WTC11 (cell line): ENCODE measurements around the gene SPRED1. TPM values are rescaled to one million over a fixed set of nuclear protein-coding genes. Genes with fewer than 3 reads are reported as not detected.

Source experiments
- ATAC-seq: fragments of 200-7000 bp; cut with Tn5 transposase; 2 replicates; pipeline ENCODE4 v1.10.0; 2021; ENCODE audit warnings: mild to moderate bottlenecking, moderate library complexity
- CTCF ChIA-PET: fragments of 300-600 bp; sonication (Branson Sonifier 250); formaldehyde crosslinking; loops from one replicate; lab custom pipeline; 2021; ENCODE audit warnings: antibody characterized with exemption; lab: Charles Lee
- POLR2A ChIA-PET: fragments of 350-600 bp; sonication (Branson Sonifier 250); formaldehyde crosslinking; loops from one replicate; lab custom pipeline; 2021; ENCODE audit warnings: antibody characterized with exemption; lab: Charles Lee
- DNase-seq: peaks from one replicate; pipeline ENCODE4 v3.0.0; 2021; ENCODE audit warnings: low spot score
- H3K27ac Mint-ChIP-seq: 2 replicates; pipeline ENCODE4 v1.8.0; 2021; ENCODE audit warnings: mixed read lengths
- H3K27me3 Mint-ChIP-seq: 2 replicates; pipeline ENCODE4 v1.8.0; 2021; ENCODE audit warnings: low read depth, mild to moderate bottlenecking, moderate library complexity, mixed read lengths
- H3K36me3 Mint-ChIP-seq: 2 replicates; pipeline ENCODE4 v1.8.0; 2021; ENCODE audit warnings: mixed read lengths
- H3K4me1 Mint-ChIP-seq: 2 replicates; pipeline ENCODE4 v1.8.0; 2022; ENCODE audit warnings: mixed read lengths
- H3K4me3 Mint-ChIP-seq: 2 replicates; pipeline ENCODE4 v1.8.0; 2021; ENCODE audit warnings: mild to moderate bottlenecking, moderate library complexity, mixed read lengths
- H3K9me3 Mint-ChIP-seq: 2 replicates; pipeline ENCODE4 v1.8.0; 2021; ENCODE audit warnings: mixed read lengths
- CBFB ChIP-seq: sonication (generic); formaldehyde crosslinking; IDR thresholded peaks from 2 replicates; pipeline ENCODE4 v1.8.1; 2022; ENCODE audit warnings: mild to moderate bottlenecking, low read depth, missing genetic modification reagents
- CREM ChIP-seq: sonication (generic); formaldehyde crosslinking; IDR thresholded peaks from 2 replicates; pipeline ENCODE4 v1.8.1; 2022; ENCODE audit warnings: mild to moderate bottlenecking, missing genetic modification reagents, moderate library complexity
- ETV6 ChIP-seq: sonication (generic); formaldehyde crosslinking; IDR thresholded peaks from 2 replicates; pipeline ENCODE4 v1.8.1; 2022; ENCODE audit warnings: mild to moderate bottlenecking, missing genetic modification reagents
- FOXJ3 ChIP-seq: sonication (generic); formaldehyde crosslinking; IDR thresholded peaks from 2 replicates; pipeline ENCODE4 v1.9.0; 2021; ENCODE audit warnings: missing genetic modification reagents, mild to moderate bottlenecking, borderline replicate concordance
- GRHL2 ChIP-seq: fragments of 250-450 bp; sonication (Bioruptor Pico); IDR thresholded peaks from 2 replicates; pipeline ENCODE4 v1.8.0; 2022; ENCODE audit warnings: mild to moderate bottlenecking, moderate library complexity; ENCODE audit not compliant: insufficient replicate concordance, severe bottlenecking
- JUN ChIP-seq: sonication (generic); formaldehyde crosslinking; IDR thresholded peaks from 2 replicates; pipeline ENCODE4 v1.8.0; 2023; ENCODE audit warnings: mild to moderate bottlenecking, missing genetic modification reagents
- MAX ChIP-seq: sonication (generic); formaldehyde crosslinking; IDR thresholded peaks from 2 replicates; pipeline ENCODE4 v1.8.0; 2022; ENCODE audit warnings: mild to moderate bottlenecking, missing genetic modification reagents
- MXD4 ChIP-seq: fragments of 250-450 bp; sonication (Bioruptor Pico); IDR thresholded peaks from 2 replicates; pipeline ENCODE4 v1.8.0; 2021; ENCODE audit warnings: mild to moderate bottlenecking, moderate library complexity, borderline replicate concordance
- MYBL2 ChIP-seq: sonication (generic); formaldehyde crosslinking; IDR thresholded peaks from 2 replicates; pipeline ENCODE4 v1.8.1; 2023; ENCODE audit warnings: mild to moderate bottlenecking, moderate library complexity, missing genetic modification reagents
- NFYB ChIP-seq: sonication (generic); formaldehyde crosslinking; conservative IDR thresholded peaks from 2 replicates; pipeline ENCODE4 v1.8.0; 2022; ENCODE audit warnings: low read depth, missing genetic modification reagents
- NR1H2 ChIP-seq: sonication (generic); formaldehyde crosslinking; IDR thresholded peaks from 2 replicates; pipeline ENCODE4 v1.9.0; 2021; ENCODE audit warnings: mild to moderate bottlenecking, moderate library complexity, missing genetic modification reagents
- NR3C1 ChIP-seq: sonication (generic); formaldehyde crosslinking; conservative IDR thresholded peaks from 2 replicates; pipeline ENCODE4 v1.8.1; 2023; ENCODE audit warnings: low read depth, mild to moderate bottlenecking, missing genetic modification reagents
- PREB ChIP-seq: sonication (generic); formaldehyde crosslinking; IDR thresholded peaks from 2 replicates; pipeline ENCODE4 v1.8.1; 2022; ENCODE audit warnings: mild to moderate bottlenecking, missing genetic modification reagents, moderate library complexity, borderline replicate concordance
- RORB ChIP-seq: fragments of 250-450 bp; sonication (Bioruptor Pico); IDR thresholded peaks from 2 replicates; pipeline ENCODE4 v1.9.0; 2021; ENCODE audit warnings: mild to moderate bottlenecking
- SMAD3 ChIP-seq: sonication (generic); formaldehyde crosslinking; IDR thresholded peaks from 2 replicates; pipeline ENCODE4 v1.8.0; 2022; ENCODE audit warnings: missing genetic modification reagents, mild to moderate bottlenecking, borderline replicate concordance
- SMAD4 ChIP-seq: sonication (generic); formaldehyde crosslinking; IDR thresholded peaks from 2 replicates; pipeline ENCODE4 v1.8.0; 2022; ENCODE audit warnings: mild to moderate bottlenecking, missing genetic modification reagents
- STAT6 ChIP-seq: sonication (generic); formaldehyde crosslinking; conservative IDR thresholded peaks from 2 replicates; pipeline ENCODE4 v1.8.1; 2023; ENCODE audit warnings: mild to moderate bottlenecking, low read depth, missing genetic modification reagents, moderate library complexity
- ZBTB43 ChIP-seq: sonication (generic); formaldehyde crosslinking; IDR thresholded peaks from 2 replicates; pipeline ENCODE4 v1.8.1; 2023; ENCODE audit warnings: mild to moderate bottlenecking, missing genetic modification reagents
- ZNF425 ChIP-seq: fragments of 250-450 bp; sonication (Bioruptor Pico); conservative IDR thresholded peaks from 2 replicates; pipeline ENCODE4 v1.9.0; 2021; ENCODE audit warnings: mild to moderate bottlenecking
- total RNA-seq: library from RNA; stranded (reverse); gene quantifications from 3 replicates; pipeline ENCODE4 v1.2.3, GENCODE V29; 2021

The SPRED1 gene
- total RNA-seq, 1 experiment from 2014 or later: 35.9 TPM

GRCh38 chr15:38224486-38224885, 28.1 kb upstream of the SPRED1 start:
- Mint-ChIP-seq H3K27ac (no peak overlapping the region), H3K9me3 (no peaks in the 10 kb centered on the region), H3K4me3 (no peak overlapping the region), H3K27me3 (no peaks in the 10 kb centered on the region; the same call in 1 of the 2 replicates), H3K36me3 (no peaks in the 10 kb centered on the region), H3K4me1 (peaks cover 14% of the 10 kb centered on the region)
- no peak for ATAC-seq
- no peak for DNase-seq
- TF ChIP-seq SMAD4 (CRISPR knock-in tag): no peak
- no peak for TF ChIP-seq ZBTB43
- no peak for TF ChIP-seq CREM (CRISPR knock-in tag)
- no peak for TF ChIP-seq SMAD3 (CRISPR knock-in tag)
- no peak for TF ChIP-seq CBFB (CRISPR knock-in tag)
- TF ChIP-seq MXD4: no peak
- POLR2A ChIA-PET: no interaction called here
- CTCF ChIA-PET: interaction anchor here (1.1 to 1.3 kb wide), 2 partner anchors 36 to 228 kb away, joined by 3 to 4 read pairs; no protein-coding TSS in a partner anchor

GRCh38 chr15:38225381-38225780, 27.3 kb upstream of the SPRED1 start:
- ATAC-seq: no peak
- no peak overlapping the region for H3K27ac Mint-ChIP-seq
- ChIA-PET CTCF (interaction anchor here (1.3 kb wide), 1 partner anchor 229 kb away, joined by 4 read pairs; no protein-coding TSS in a partner anchor), POLR2A (no interaction called here)
- no peak for TF ChIP-seq NFYB (CRISPR knock-in tag)
- no peak overlapping the region for H3K4me3 Mint-ChIP-seq
- no peak for DNase-seq
- no peaks in the 10 kb centered on the region; the same call in 1 of the 2 replicates for H3K27me3 Mint-ChIP-seq
- no peaks in the 10 kb centered on the region for H3K36me3 Mint-ChIP-seq
- H3K9me3 Mint-ChIP-seq: no peaks in the 10 kb centered on the region
- H3K4me1 Mint-ChIP-seq: peaks cover 14% of the 10 kb centered on the region

GRCh38 chr15:38226608-38227266, 25.9 kb upstream of the SPRED1 start:
- DNase-seq (no peak), ATAC-seq (no peak)
- H3K36me3 Mint-ChIP-seq: no peaks in the 10 kb centered on the region
- no peaks in the 10 kb centered on the region for H3K27me3 Mint-ChIP-seq
- no peak overlapping the region for H3K27ac Mint-ChIP-seq
- H3K9me3 Mint-ChIP-seq: no peaks in the 10 kb centered on the region
- H3K4me3 Mint-ChIP-seq: no peak overlapping the region
- H3K4me1 Mint-ChIP-seq: peaks cover 9% of the 10 kb centered on the region
- TF ChIP-seq ZNF425 (CRISPR knock-in tag) (no peak), RORB (CRISPR knock-in tag) (no peak)
- POLR2A ChIA-PET: no interaction called here
- CTCF ChIA-PET: no interaction called here

GRCh38 chr15:38227941-38228340, 24.7 kb upstream of the SPRED1 start:
- DNase-seq (no peak), ATAC-seq (no peak)
- POLR2A ChIA-PET: interaction anchor here (0.7 kb wide), 1 partner anchor 24 kb away, joined by 5 read pairs; the partner anchor contains the start of gene SPRED1
- CTCF ChIA-PET: interaction anchor here (0.6 to 1.3 kb wide), 2 partner anchors 232 to 260 kb away, joined by 3 to 7 read pairs; no protein-coding TSS in a partner anchor
- Mint-ChIP-seq H3K36me3 (no peaks in the 10 kb centered on the region), H3K27me3 (no peaks in the 10 kb centered on the region), H3K4me1 (peaks cover 9% of the 10 kb centered on the region), H3K9me3 (no peaks in the 10 kb centered on the region), H3K4me3 (no peak overlapping the region), H3K27ac (no peak overlapping the region)
- TF ChIP-seq GRHL2 (CRISPR knock-in tag): no peak
- TF ChIP-seq ZBTB43: no peak
- TF ChIP-seq CREM (CRISPR knock-in tag): no peak
- TF ChIP-seq JUN (CRISPR knock-in tag): no peak
- no peak for TF ChIP-seq STAT6 (CRISPR knock-in tag)
- TF ChIP-seq FOXJ3 (CRISPR knock-in tag): no peak
- no peak for TF ChIP-seq MAX (CRISPR knock-in tag)
- no peak for TF ChIP-seq NR3C1 (CRISPR knock-in tag)
- no peak for TF ChIP-seq PREB (CRISPR knock-in tag)
- no peak for TF ChIP-seq ETV6
- no peak for TF ChIP-seq MYBL2
- TF ChIP-seq NR1H2 (CRISPR knock-in tag): no peak
